GM19468 (cell line): ENCODE data around the gene NSG1.
"Not testable (repeated sequence)": the region's sequence is repeated elsewhere in the genome, so short reads cannot be mapped to it uniquely, and the experiment has no call there.

Experiments
- ATAC-seq: cut with Tn5 transposase; IDR thresholded peaks from one replicate; pipeline ENCODE4 v1.9.1; 2021; ENCODE audit warnings: mild to moderate bottlenecking, moderate library complexity, moderate number of reproducible peaks; ENCODE audit not compliant: unreplicated experiment; ENCODE audit errors: extremely low read depth

NSG1 gene

GRCh38 chr4:4415107-4415805 is 28.4 kb downstream of the NSG1 start:
- no peak for ATAC-seq

GRCh38 chr4:4415806-4416805 is 29.2 kb downstream of the NSG1 start:
- ATAC-seq, result no peak

GRCh38 chr4:4416981-4417380 is 30.1 kb downstream of the NSG1 start:
- ATAC-seq, result no peak

GRCh38 chr4:4417886-4418285 is 31.0 kb downstream of the NSG1 start:
- ATAC-seq, result no peak

- ATAC-seq, result no peak
Measured at GRCh38 chr4:4418676-4419390, 31.9 kb downstream of the NSG1 start.

GRCh38 chr4:4419896-4420295 is 33.0 kb downstream of the NSG1 start:
- ATAC-seq, result no peak

GRCh38 chr4:4420421-4420820 is 33.5 kb downstream of the NSG1 start:
- ATAC-seq, result no peak

- ATAC-seq, result no peak
Measured at GRCh38 chr4:4421356-4421755, 34.5 kb downstream of the NSG1 start.

GRCh38 chr4:4422117-4422516 is 35.2 kb downstream of the NSG1 start:
- not testable (repeated sequence) for ATAC-seq

GRCh38 chr4:4422856-4423499 is 36.1 kb downstream of the NSG1 start:
- no peak for ATAC-seq

- ATAC-seq, result no peak
Measured at GRCh38 chr4:4423706-4424498, 37.0 kb downstream of the NSG1 start.

- no peak for ATAC-seq
Measured at GRCh38 chr4:4424499-4425115, 37.7 kb downstream of the NSG1 start.

- no peak for ATAC-seq
Measured at GRCh38 chr4:4425119-4425690, 38.3 kb downstream of the NSG1 start.

- no peak for ATAC-seq
Measured at GRCh38 chr4:4425696-4426095, 38.8 kb downstream of the NSG1 start.

GRCh38 chr4:4426511-4427120 is 39.7 kb downstream of the NSG1 start:
- ATAC-seq, result no peak

GRCh38 chr4:4427121-4427870 is 40.4 kb downstream of the NSG1 start:
- ATAC-seq, result no peak

- no peak for ATAC-seq
Measured at GRCh38 chr4:4427886-4428285, 41.0 kb downstream of the NSG1 start.
